ENCODE data around the gene RABGAP1L. TPM values are rescaled to one million over a fixed set of nuclear protein-coding genes. Genes with fewer than 3 reads are reported as not detected.

The RABGAP1L gene
- total and polyA plus RNA-seq, 12 donors: 13.0 to 167 (median 109) TPM

Other genes with a start within 250 kb of the RABGAP1L start
- gene SERPINC1, start 242.2 kb upstream of the RABGAP1L start, total RNA-seq: under 1 TPM in 2 of 10 donors, not detected in 8; 0.34 to 0.44 TPM
- under 1 TPM in 1 of 2 donors, not detected in 1; 0.20 TPM for gene SERPINC1, start 242.2 kb upstream of the RABGAP1L start, polyA plus RNA-seq
- gene RC3H1, start 137.2 kb upstream of the RABGAP1L start, total RNA-seq: 10 to 100 TPM; 19.9 to 26.5 (median 24.0) TPM
- gene RC3H1, start 137.2 kb upstream of the RABGAP1L start, polyA plus RNA-seq: 1 to 10 TPM; 1.7 to 5.1 TPM